HEK293 (cell line): Measurements from ENCODE around the gene EGFR.

Experiments used
- ZNF311 ChIP-seq: fragments of 450-650 bp; formaldehyde crosslinking; IDR thresholded peaks from 2 replicates; pipeline ENCODE4 v1.5.1; 2017; ENCODE audit warnings: missing biosample characterization, missing genetic modification characterization, borderline replicate concordance
- ZNF423 ChIP-seq: fragments of 450-650 bp; formaldehyde crosslinking; IDR thresholded peaks from 2 replicates; pipeline ENCODE4 v1.5.1; 2016; ENCODE audit warnings: missing biosample characterization, missing genetic modification characterization
- ZNF558 ChIP-seq: fragments of 450-650 bp; formaldehyde crosslinking; IDR thresholded peaks from 2 replicates; pipeline ENCODE4 v1.5.1; 2016; ENCODE audit warnings: missing biosample characterization, missing genetic modification characterization
- ZNF626 ChIP-seq: fragments of 450-650 bp; sonication (Bioruptor Pico); formaldehyde crosslinking; IDR thresholded peaks from 2 replicates; pipeline ENCODE4 v1.5.1; 2018; ENCODE audit warnings: missing biosample characterization, missing genetic modification characterization, inconsistent platforms
- ZNF701 ChIP-seq: fragments of 450-650 bp; formaldehyde crosslinking; IDR thresholded peaks from 2 replicates; pipeline ENCODE4 v1.5.1; 2016; ENCODE audit warnings: missing biosample characterization, missing genetic modification characterization
- ZNF768 ChIP-seq: fragments of 450-650 bp; formaldehyde crosslinking; IDR thresholded peaks from 2 replicates; pipeline ENCODE4 v1.5.1; 2018; ENCODE audit warnings: missing biosample characterization, mild to moderate bottlenecking, missing genetic modification characterization
- ZNF785 ChIP-seq: fragments of 450-650 bp; formaldehyde crosslinking; IDR thresholded peaks from 2 replicates; pipeline ENCODE4 v1.5.1; 2016; ENCODE audit warnings: missing biosample characterization, missing genetic modification characterization
- TF ChIP-seq, protein P1 (sequence below): fragments of 450-650 bp; formaldehyde crosslinking; conservative IDR thresholded peaks from 2 replicates; pipeline ENCODE4 v1.5.1; 2016; ENCODE audit warnings: low read depth, missing biosample characterization, missing genetic modification characterization
- TF ChIP-seq, protein P2 (sequence below): fragments of 450-650 bp; formaldehyde crosslinking; IDR thresholded peaks from 2 replicates; pipeline ENCODE4 v1.5.1; 2016; ENCODE audit warnings: missing biosample characterization, missing genetic modification characterization
- TF ChIP-seq, protein P3 (sequence below): fragments of 450-650 bp; formaldehyde crosslinking; IDR thresholded peaks from 2 replicates; pipeline ENCODE4 v1.5.1; 2016; ENCODE audit warnings: missing biosample characterization, missing genetic modification characterization

DNA sequence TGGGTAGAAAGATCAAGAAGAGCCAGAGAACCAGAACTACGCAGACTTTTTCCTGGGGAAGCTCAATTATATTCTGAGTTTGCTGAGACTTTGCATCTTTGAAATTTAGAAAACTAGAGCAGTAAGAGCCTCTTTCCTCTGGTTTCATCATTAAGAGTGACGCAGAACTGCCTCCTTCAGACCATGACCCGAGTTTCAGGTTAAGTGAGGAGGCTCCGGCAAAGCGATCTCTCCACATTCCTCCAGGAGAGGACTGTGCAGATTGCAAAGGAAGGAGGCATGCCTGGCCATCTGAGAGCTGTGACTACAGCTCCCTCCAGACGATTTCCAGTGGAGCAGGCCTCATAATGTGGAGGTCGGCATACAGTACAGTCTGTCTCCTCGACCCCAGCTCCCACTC is 230.5 kb downstream of the EGFR start:
- TF ChIP-seq ZNF701: no peak
- TF ChIP-seq ZNF311 (tag by site-specific recombination): no peak
- no peak for TF ChIP-seq ZNF768 (tag by site-specific recombination)
- TF ChIP-seq, protein P1, sequence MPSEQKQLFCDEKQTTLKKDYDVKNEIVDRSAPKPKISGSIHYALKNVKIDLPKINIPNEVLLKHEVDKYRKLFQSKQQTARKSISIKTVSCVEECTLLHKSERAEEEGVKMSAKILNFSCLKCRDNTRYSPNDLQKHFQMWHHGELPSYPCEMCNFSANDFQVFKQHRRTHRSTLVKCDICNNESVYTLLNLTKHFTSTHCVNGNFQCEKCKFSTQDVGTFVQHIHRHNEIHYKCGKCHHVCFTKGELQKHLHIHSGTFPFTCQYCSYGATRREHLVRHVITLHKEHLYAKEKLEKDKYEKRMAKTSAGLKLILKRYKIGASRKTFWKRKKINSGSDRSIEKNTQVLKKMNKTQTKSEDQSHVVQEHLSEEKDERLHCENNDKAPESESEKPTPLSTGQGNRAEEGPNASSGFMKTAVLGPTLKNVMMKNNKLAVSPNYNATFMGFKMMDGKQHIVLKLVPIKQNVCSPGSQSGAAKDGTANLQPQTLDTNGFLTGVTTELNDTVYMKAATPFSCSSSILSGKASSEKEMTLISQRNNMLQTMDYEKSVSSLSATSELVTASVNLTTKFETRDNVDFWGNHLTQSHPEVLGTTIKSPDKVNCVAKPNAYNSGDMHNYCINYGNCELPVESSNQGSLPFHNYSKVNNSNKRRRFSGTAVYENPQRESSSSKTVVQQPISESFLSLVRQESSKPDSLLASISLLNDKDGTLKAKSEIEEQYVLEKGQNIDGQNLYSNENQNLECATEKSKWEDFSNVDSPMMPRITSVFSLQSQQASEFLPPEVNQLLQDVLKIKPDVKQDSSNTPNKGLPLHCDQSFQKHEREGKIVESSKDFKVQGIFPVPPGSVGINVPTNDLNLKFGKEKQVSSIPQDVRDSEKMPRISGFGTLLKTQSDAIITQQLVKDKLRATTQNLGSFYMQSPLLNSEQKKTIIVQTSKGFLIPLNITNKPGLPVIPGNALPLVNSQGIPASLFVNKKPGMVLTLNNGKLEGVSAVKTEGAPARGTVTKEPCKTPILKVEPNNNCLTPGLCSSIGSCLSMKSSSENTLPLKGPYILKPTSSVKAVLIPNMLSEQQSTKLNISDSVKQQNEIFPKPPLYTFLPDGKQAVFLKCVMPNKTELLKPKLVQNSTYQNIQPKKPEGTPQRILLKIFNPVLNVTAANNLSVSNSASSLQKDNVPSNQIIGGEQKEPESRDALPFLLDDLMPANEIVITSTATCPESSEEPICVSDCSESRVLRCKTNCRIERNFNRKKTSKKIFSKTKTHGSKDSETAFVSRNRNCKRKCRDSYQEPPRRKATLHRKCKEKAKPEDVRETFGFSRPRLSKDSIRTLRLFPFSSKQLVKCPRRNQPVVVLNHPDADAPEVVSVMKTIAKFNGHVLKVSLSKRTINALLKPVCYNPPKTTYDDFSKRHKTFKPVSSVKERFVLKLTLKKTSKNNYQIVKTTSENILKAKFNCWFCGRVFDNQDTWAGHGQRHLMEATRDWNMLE: no peak
- no peak for TF ChIP-seq ZNF785 (tag by site-specific recombination)
- no peak for TF ChIP-seq ZNF558 (tag by site-specific recombination)
- no peak for TF ChIP-seq ZNF423 (tag by site-specific recombination)
- TF ChIP-seq, protein P2, sequence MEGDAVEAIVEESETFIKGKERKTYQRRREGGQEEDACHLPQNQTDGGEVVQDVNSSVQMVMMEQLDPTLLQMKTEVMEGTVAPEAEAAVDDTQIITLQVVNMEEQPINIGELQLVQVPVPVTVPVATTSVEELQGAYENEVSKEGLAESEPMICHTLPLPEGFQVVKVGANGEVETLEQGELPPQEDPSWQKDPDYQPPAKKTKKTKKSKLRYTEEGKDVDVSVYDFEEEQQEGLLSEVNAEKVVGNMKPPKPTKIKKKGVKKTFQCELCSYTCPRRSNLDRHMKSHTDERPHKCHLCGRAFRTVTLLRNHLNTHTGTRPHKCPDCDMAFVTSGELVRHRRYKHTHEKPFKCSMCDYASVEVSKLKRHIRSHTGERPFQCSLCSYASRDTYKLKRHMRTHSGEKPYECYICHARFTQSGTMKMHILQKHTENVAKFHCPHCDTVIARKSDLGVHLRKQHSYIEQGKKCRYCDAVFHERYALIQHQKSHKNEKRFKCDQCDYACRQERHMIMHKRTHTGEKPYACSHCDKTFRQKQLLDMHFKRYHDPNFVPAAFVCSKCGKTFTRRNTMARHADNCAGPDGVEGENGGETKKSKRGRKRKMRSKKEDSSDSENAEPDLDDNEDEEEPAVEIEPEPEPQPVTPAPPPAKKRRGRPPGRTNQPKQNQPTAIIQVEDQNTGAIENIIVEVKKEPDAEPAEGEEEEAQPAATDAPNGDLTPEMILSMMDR (tag by site-specific recombination): no peak
- TF ChIP-seq, protein P3, sequence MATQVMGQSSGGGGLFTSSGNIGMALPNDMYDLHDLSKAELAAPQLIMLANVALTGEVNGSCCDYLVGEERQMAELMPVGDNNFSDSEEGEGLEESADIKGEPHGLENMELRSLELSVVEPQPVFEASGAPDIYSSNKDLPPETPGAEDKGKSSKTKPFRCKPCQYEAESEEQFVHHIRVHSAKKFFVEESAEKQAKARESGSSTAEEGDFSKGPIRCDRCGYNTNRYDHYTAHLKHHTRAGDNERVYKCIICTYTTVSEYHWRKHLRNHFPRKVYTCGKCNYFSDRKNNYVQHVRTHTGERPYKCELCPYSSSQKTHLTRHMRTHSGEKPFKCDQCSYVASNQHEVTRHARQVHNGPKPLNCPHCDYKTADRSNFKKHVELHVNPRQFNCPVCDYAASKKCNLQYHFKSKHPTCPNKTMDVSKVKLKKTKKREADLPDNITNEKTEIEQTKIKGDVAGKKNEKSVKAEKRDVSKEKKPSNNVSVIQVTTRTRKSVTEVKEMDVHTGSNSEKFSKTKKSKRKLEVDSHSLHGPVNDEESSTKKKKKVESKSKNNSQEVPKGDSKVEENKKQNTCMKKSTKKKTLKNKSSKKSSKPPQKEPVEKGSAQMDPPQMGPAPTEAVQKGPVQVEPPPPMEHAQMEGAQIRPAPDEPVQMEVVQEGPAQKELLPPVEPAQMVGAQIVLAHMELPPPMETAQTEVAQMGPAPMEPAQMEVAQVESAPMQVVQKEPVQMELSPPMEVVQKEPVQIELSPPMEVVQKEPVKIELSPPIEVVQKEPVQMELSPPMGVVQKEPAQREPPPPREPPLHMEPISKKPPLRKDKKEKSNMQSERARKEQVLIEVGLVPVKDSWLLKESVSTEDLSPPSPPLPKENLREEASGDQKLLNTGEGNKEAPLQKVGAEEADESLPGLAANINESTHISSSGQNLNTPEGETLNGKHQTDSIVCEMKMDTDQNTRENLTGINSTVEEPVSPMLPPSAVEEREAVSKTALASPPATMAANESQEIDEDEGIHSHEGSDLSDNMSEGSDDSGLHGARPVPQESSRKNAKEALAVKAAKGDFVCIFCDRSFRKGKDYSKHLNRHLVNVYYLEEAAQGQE: no peak
- no peak for TF ChIP-seq ZNF626 (tag by site-specific recombination)
